Central memory CD8-positive, alpha-beta T cell (primary cell): Measurements from ENCODE around the gene SLC17A2.

Source experiments
- ATAC-seq: fragments of 150-1000 bp; cut with Tn5 transposase; replicated peaks from 2 replicates; pipeline ENCODE4 v1.10.0; 2022; ENCODE audit warnings: mild to moderate bottlenecking, moderate FRiP score, moderate number of reproducible peaks; ENCODE audit not compliant: poor library complexity, severe bottlenecking; ENCODE audit errors: extremely low read depth
- DNase-seq, 2 donors: peaks; one replicate each; pipeline ENCODE4 v3.0.0; 2021; ENCODE audit warnings: low spot score in 2 of 2
- H3K27ac Mint-ChIP-seq: one replicate; pipeline ENCODE4 v1.8.0; 2022; ENCODE audit warnings: low read depth, mild to moderate bottlenecking, moderate library complexity, mixed read lengths
- H3K27me3 Mint-ChIP-seq: one replicate; pipeline ENCODE4 v1.8.0; 2022; ENCODE audit warnings: mixed read lengths
- H3K36me3 Mint-ChIP-seq: one replicate; pipeline ENCODE4 v1.8.0; 2022; ENCODE audit warnings: mild to moderate bottlenecking, moderate library complexity, mixed read lengths; ENCODE audit not compliant: insufficient read depth
- H3K4me1 Mint-ChIP-seq: one replicate; pipeline ENCODE4 v1.8.0; 2022; ENCODE audit warnings: mixed read lengths
- H3K4me3 Mint-ChIP-seq: one replicate; pipeline ENCODE4 v1.8.0; 2022; ENCODE audit warnings: mild to moderate bottlenecking, moderate library complexity, mixed read lengths
- H3K9me3 Mint-ChIP-seq: one replicate; pipeline ENCODE4 v1.8.0; 2022; ENCODE audit warnings: mixed read lengths

Gene SLC17A2

GRCh38 chr6:25962149-25963127 lies 31.9 kb upstream of the SLC17A2 start, which contains the start of gene TRIM38:
TSS of gene TRIM38 (plus strand) at chr6:25962802. CDS start at chr6:25966523, 3,721 bp downstream.
- peak within 1 kb of the TSS; percentile 93 for H3K27ac Mint-ChIP-seq
- no peaks in the 10 kb centered on the region for H3K9me3 Mint-ChIP-seq
- ATAC-seq = peak; percentile 95
- H3K36me3 Mint-ChIP-seq = peaks cover 38% of the 10 kb centered on the region
- H3K4me1 Mint-ChIP-seq = peaks cover 89% of the 10 kb centered on the region
- peak within 1 kb of the TSS; percentile 87 for H3K4me3 Mint-ChIP-seq
- no peaks in the 10 kb centered on the region for H3K27me3 Mint-ChIP-seq
- peak; percentile 40 to 77 for DNase-seq

GRCh38 chr6:25961619-25962148 lies 31.2 kb upstream of the SLC17A2 start:
- Mint-ChIP-seq H3K27me3 (no peaks in the 10 kb centered on the region), H3K4me1 (peaks cover 82% of the 10 kb centered on the region), H3K9me3 (no peaks in the 10 kb centered on the region), H3K36me3 (peaks cover 30% of the 10 kb centered on the region), H3K4me3 (peak overlapping the region; percentile 87), H3K27ac (peak overlapping the region; percentile 93)
- DNase-seq (no peak), ATAC-seq (no peak)

GRCh38 chr6:25960734-25961133 lies 30.2 kb upstream of the SLC17A2 start:
- no peak for ATAC-seq
- DNase-seq = no peak
- peak overlapping the region; percentile 87 for H3K4me3 Mint-ChIP-seq
- H3K9me3 Mint-ChIP-seq = no peaks in the 10 kb centered on the region
- peaks cover 25% of the 10 kb centered on the region for H3K36me3 Mint-ChIP-seq
- peak overlapping the region; percentile 85 for H3K27ac Mint-ChIP-seq
- peaks cover 73% of the 10 kb centered on the region for H3K4me1 Mint-ChIP-seq
- no peaks in the 10 kb centered on the region for H3K27me3 Mint-ChIP-seq

GRCh38 chr6:25959890-25960536 lies 29.5 kb upstream of the SLC17A2 start:
- DNase-seq = no peak
- ATAC-seq = no peak
- Mint-ChIP-seq H3K4me3 (peak overlapping the region; percentile 87), H3K27me3 (no peaks in the 10 kb centered on the region), H3K36me3 (peaks cover 22% of the 10 kb centered on the region), H3K9me3 (no peaks in the 10 kb centered on the region), H3K27ac (peak overlapping the region; percentile 86), H3K4me1 (peaks cover 69% of the 10 kb centered on the region)

GRCh38 chr6:25958700-25959162 lies 28.2 kb upstream of the SLC17A2 start:
- H3K36me3 Mint-ChIP-seq = peaks cover 12% of the 10 kb centered on the region

GRCh38 chr6:25956226-25956625 lies 25.7 kb upstream of the SLC17A2 start:
- no peak overlapping the region for H3K27ac Mint-ChIP-seq
- peaks cover 21% of the 10 kb centered on the region for H3K27me3 Mint-ChIP-seq

More at GRCh38 chr6:25958700-25959162, 28.2 kb upstream of the SLC17A2 start:
- ATAC-seq (no peak), DNase-seq (no peak)
- Mint-ChIP-seq H3K4me1 (peaks cover 57% of the 10 kb centered on the region), H3K4me3 (peak overlapping the region; percentile 64), H3K27me3 (peaks cover 7% of the 10 kb centered on the region), H3K9me3 (no peaks in the 10 kb centered on the region), H3K27ac (peak overlapping the region; percentile 86)

GRCh38 chr6:25954756-25955155 lies 24.3 kb upstream of the SLC17A2 start:
- H3K36me3 Mint-ChIP-seq = peaks cover 1% of the 10 kb centered on the region
- no peak overlapping the region for H3K27ac Mint-ChIP-seq
- ATAC-seq (no peak), DNase-seq (no peak)
- H3K27me3 Mint-ChIP-seq = peaks cover 21% of the 10 kb centered on the region
- no peak overlapping the region for H3K4me3 Mint-ChIP-seq
- H3K9me3 Mint-ChIP-seq = no peaks in the 10 kb centered on the region
- peaks cover 18% of the 10 kb centered on the region for H3K4me1 Mint-ChIP-seq

More at GRCh38 chr6:25956226-25956625, 25.7 kb upstream of the SLC17A2 start:
- Mint-ChIP-seq H3K9me3 (no peaks in the 10 kb centered on the region), H3K4me1 (peaks cover 33% of the 10 kb centered on the region), H3K36me3 (peaks cover 1% of the 10 kb centered on the region), H3K4me3 (no peak overlapping the region)
- no peak for DNase-seq
- no peak for ATAC-seq

GRCh38 chr6:25953733-25954132 lies 23.2 kb upstream of the SLC17A2 start:
- H3K27me3 Mint-ChIP-seq = peaks cover 21% of the 10 kb centered on the region
- no peak overlapping the region for H3K4me3 Mint-ChIP-seq
- H3K27ac Mint-ChIP-seq = no peak overlapping the region
- H3K36me3 Mint-ChIP-seq = peaks cover 1% of the 10 kb centered on the region
- H3K9me3 Mint-ChIP-seq = no peaks in the 10 kb centered on the region
- H3K4me1 Mint-ChIP-seq = peaks cover 8% of the 10 kb centered on the region
- DNase-seq = no peak
- ATAC-seq = no peak

GRCh38 chr6:25952535-25952934 lies 22.0 kb upstream of the SLC17A2 start:
- no peak for DNase-seq
- Mint-ChIP-seq H3K27ac (no peak overlapping the region), H3K9me3 (no peaks in the 10 kb centered on the region), H3K27me3 (peaks cover 21% of the 10 kb centered on the region), H3K4me3 (no peak overlapping the region), H3K36me3 (peaks cover 2% of the 10 kb centered on the region), H3K4me1 (no peaks in the 10 kb centered on the region)
- no peak for ATAC-seq

GRCh38 chr6:25951296-25952032 lies 21.0 kb upstream of the SLC17A2 start:
- peaks cover 21% of the 10 kb centered on the region for H3K27me3 Mint-ChIP-seq
- DNase-seq = no peak
- peaks cover 2% of the 10 kb centered on the region for H3K36me3 Mint-ChIP-seq
- no peak for ATAC-seq
- H3K4me3 Mint-ChIP-seq = no peak overlapping the region
- H3K4me1 Mint-ChIP-seq = peaks cover 9% of the 10 kb centered on the region
- H3K27ac Mint-ChIP-seq = no peak overlapping the region
- H3K9me3 Mint-ChIP-seq = no peaks in the 10 kb centered on the region

GRCh38 chr6:25950297-25950696 lies 19.8 kb upstream of the SLC17A2 start:
- DNase-seq (no peak), ATAC-seq (no peak)
- Mint-ChIP-seq H3K27me3 (peaks cover 21% of the 10 kb centered on the region), H3K36me3 (peaks cover 2% of the 10 kb centered on the region), H3K4me3 (no peak overlapping the region), H3K4me1 (peaks cover 11% of the 10 kb centered on the region), H3K27ac (no peak overlapping the region), H3K9me3 (no peaks in the 10 kb centered on the region)

- Mint-ChIP-seq H3K9me3 (no peaks in the 10 kb centered on the region), H3K4me3 (no peak overlapping the region), H3K36me3 (peaks cover 2% of the 10 kb centered on the region)
Observed at GRCh38 chr6:25949695-25950094, 19.2 kb upstream of the SLC17A2 start.

More at GRCh38 chr6:25949695-25950094, 19.2 kb upstream of the SLC17A2 start:
- DNase-seq = no peak
- ATAC-seq = no peak
- peaks cover 11% of the 10 kb centered on the region for H3K4me1 Mint-ChIP-seq
- no peak overlapping the region for H3K27ac Mint-ChIP-seq
- H3K27me3 Mint-ChIP-seq = peaks cover 24% of the 10 kb centered on the region
